Cardiac septum (tissue), 1 donor: ENCODE measurements around the gene NXPH4. TPM values are rescaled to one million over a fixed set of nuclear protein-coding genes. Genes with fewer than 3 reads are reported as not detected.

Experiments used
- DNase-seq: peaks from one replicate; pipeline ENCODE4 v3.0.0-alpha.2; 2020; ENCODE audit warnings: low spot score
- intact Hi-C: fragments of 100-400 bp; cut with DNase I; formaldehyde crosslinking; loops from one replicate; pipeline ENCODE4 v1.14.0; 2022
- total RNA-seq: library from RNA; stranded (reverse); fragmentation: NEBNext Ultra II Directional; extraction: Animal tissue kit (Norgen Biotek cat#: 25700); gene quantifications from one replicate; pipeline ENCODE4 v1.2.1, GENCODE V29; 2021
- donor health status: DM: no; HTN: no; CAD: no.

NXPH4 gene
- total RNA-seq, 1 donor from 2014 or later = 20.0 TPM

- no peak for DNase-seq
- intact Hi-C loops = no loop called here
Measured at GRCh38 chr12:57237932-57238853, 21.6 kb downstream of the NXPH4 start.

DNA sequence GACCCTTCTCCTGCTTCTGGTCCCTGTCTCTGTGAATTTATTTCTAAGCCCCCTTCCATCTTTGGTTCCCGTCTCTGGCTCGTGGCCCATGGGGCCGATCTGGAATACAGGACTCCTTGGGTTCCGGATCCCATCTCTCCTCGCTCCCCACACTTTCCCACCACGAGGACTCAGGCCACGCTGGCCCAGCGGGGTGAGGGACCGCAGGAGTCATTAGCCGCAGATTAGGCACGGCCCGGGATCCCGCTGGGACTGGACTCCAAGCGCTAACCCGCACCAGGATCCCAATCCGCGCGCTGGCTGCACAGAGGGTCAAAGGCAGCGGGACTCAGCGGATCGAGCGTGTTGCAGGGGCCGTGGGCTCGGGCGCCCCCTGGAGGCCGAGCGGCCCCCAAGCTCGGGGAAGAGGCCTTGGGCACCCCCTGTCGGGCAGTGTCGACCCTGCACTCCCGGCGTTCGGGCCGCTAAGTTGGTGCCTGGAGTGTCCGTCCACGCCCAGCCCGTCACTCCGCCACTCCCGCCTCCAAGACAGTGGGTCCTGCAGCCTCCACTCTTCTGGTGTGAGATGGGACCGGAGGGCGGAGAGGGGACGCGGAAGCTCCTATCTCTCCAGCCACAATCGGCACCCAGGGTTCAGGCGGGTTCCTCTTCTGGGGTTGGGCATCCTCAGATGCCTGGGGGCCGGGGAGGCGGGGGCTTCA, 22.4 kb downstream of the NXPH4 start:
- intact Hi-C loops = loop anchor here (1.0 kb wide), 1 partner anchor 23 kb away; the partner anchor contains the start of gene NXPH4
- DNase-seq = peak; percentile 95

DNA sequence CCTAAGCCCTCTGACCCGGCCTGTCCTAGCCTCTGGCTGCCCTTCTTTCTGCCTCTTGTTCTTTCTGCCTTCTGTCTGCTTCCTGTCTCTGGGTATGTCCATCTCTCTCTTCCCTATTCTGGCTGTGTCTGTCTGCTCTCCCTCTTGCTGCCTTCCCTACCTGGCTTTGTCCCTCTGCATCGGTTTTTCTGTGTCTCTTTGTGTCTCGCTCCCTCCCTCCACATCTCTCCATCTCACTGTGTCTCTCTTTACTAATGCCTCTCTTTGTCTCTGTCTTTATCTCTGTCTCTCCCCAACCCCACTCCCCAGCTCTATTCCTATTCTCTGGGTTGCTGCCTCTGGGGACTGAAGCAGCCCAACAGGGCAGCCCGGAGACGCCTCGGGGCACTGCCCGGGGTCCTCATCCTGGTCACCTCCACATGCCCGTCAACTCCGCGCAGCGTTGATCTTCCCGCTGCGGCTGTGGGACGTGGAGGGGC, 23.0 kb downstream of the NXPH4 start:
- intact Hi-C loops = loop anchor here (1.0 kb wide), 1 partner anchor 23 kb away; the partner anchor contains the start of gene NXPH4
- DNase-seq = no peak

DNA sequence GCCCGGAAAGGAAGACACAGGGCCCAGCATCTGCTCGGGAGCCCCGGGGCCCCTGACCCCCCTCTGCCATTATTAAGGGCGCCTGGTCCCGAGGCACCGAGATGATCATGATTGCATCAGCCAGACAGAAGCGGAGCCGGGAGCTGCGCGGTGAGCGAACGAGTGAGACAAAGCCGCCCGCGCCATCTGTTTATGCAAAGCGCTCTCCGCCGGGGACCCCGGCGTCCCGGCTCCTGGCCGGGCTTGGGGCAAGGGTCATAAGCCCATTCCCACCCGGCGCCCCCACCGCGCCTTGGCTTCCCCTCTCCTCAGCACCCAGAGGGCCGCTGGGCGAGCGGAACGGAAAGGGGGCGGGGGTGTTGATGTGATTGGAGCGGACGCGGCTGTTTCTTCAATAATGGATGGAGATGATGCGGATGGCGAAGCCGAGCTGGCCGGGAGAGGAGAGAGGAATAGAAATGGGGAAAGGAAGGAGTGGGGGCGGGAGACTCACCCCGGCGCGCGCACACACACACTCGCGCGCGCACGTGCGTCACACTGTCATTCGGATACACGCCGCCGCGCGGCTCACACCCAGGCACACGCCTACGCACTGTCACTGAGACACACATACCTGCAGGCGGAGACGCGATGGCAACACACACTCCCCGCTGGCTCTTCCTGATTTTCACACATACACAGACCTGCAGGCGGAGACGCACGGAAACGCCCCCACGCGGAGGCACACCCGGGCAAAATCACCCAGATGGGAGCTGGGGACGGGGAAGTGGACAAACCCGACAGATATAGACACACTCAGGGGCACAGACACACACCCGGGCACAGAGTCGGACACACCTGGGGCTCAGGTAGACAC, 23.7 kb downstream of the NXPH4 start:
- no peak for DNase-seq
- intact Hi-C loops = no loop called here

DNA sequence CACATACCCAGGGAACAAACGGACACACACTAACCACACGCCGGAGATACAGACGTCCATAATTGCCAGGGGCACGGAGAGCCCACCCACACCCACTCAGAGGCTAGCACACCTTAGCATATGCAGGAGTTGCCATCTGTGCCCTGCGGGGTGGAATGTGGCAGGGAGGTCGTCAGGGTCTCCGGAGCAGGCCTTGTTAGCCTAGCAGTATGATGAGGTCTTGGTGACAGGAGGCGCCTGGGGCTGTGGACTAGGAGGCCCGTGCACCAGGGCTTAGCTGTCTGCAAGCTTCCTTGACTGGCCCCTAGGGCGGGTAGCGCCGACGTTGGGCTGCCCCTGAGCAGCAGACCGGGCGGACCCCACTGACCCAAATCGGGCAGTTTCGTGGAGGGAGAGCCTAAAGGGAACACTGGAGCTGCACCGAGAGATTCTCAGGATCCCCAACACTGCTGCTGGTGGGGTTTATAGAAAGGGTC, 24.4 kb downstream of the NXPH4 start:
- intact Hi-C loops = no loop called here
- DNase-seq = no peak

DNA sequence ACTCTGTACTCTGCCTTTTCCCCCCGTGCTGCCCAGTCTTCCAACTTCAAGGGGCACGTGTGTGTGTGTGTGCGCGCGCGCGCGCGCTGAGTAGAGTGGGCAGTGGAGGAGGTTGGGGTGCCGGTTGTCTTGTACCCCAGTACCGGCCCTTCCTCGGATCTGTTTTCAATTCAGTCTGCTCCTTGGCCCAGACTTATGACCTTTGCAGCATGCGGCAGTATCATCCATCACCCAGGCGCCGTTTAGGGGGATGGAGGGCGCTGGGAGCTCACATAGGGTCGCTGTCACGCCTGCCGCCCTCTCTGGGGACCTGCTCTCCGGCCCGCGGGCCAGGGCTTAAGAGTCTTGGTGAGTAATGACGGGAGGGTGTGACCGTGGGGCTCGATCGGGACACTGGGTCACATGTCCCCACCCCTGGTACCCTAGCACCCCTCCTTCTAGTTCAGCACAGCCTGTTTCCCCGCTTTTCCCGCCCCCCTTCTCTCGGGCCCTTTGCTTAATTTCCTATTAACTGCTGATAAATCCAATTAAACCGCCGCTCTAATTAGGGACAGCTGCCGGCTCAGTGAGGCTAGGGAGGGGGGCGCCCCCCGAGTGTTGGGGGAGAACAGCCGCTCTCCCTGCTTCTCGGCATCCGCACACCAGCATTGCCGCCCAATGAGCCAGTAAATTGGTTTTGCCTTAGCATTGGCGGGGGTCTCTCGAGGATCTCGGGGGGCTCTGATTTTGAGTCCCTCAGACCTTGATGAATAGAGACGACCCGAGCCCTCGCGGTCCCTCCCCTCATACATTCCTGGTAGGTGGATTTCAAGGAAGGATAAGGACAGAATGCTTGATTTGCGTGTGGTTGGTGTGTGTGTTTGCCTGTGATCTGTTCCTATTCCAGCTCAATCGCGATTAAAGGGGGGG, 25.1 kb downstream of the NXPH4 start:
- no peak for DNase-seq
- intact Hi-C loops = no loop called here

- intact Hi-C loops = no loop called here
Measured at GRCh38 chr12:57242329-57242690, 25.7 kb downstream of the NXPH4 start.

GRCh38 chr12:57242691-57243454, 26.3 kb downstream of the NXPH4 start:
- DNase-seq = no peak
- intact Hi-C loops = no loop called here

More at GRCh38 chr12:57242329-57242690, 25.7 kb downstream of the NXPH4 start:
- no peak for DNase-seq

- DNase-seq = peak; percentile 92
- intact Hi-C loops = no loop called here
Measured at GRCh38 chr12:57243521-57244311, 27.1 kb downstream of the NXPH4 start.

GRCh38 chr12:57244312-57244696, 27.7 kb downstream of the NXPH4 start:
- intact Hi-C loops = no loop called here
- DNase-seq = no peak

DNA sequence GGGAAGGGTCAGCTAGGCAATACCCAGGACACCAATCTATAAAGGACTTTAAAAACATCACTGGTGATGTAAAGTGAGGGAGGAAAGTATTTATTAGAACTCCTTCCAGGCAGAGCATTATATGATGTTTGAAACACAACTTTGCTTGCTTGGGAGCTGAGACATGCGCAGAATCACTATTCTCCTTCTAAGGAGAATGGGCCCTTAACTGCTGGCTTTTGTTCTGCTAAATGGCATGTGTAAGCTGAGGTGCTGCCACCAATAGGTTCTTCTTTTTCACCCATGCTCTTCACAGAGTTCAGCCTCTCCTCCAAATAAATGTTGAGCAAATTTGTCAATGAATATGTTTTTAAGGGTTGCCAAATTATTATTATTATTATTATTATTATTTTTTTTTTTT, 30.4 kb downstream of the NXPH4 start:
- DNase-seq = no peak
- intact Hi-C loops = no loop called here

- intact Hi-C loops = no loop called here
- DNase-seq = peak; percentile 71
Measured at GRCh38 chr12:57248934-57249742, 32.5 kb downstream of the NXPH4 start.

DNA sequence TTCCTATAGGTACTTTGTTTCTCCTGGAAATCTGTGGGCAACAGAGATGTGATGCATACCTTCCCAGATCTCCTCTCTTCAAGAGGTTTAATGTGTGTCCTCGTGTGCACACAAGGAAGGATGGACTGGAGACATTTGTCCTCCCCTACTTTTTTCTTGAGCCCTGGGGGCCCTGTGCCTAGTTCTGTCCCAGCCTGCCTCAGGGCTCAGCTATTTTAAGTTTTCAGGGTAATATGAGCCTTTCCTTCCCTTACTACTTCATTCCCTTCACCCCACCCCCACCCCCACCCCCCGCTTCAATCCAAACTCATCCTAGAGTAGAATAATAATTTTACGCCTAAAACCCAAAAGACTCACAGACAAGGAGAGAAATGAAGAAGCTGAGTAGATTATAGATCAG, 33.9 kb downstream of the NXPH4 start:
- intact Hi-C loops = no loop called here

DNA sequence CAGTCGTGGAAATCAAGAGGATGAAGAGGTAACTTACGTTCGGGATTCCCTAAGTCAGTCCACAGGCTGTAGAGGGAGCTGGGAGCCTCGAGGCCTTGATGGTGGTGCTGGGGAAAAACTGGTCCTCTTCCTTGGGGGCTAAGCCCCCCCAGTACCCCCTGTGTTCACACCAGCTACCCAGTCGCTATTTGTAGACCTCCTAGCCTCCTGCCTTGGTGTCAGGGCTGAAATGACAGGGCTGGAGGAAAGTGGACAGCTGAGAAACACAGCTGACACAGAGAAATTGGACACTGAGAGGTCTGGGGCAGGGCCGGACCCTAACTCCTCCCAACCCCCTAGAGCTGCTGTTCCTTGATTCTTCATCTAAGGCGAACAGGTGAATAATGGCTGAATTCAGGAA, 34.4 kb downstream of the NXPH4 start, which contains the start of gene STAC3:
TSS of gene STAC3 (minus strand) at position 232 of the 400 bp plus-strand sequence. CDS start 1,551 bp downstream, outside the sequence.
- peak; percentile 49 for DNase-seq
- intact Hi-C loops = no loop called here

More for the DNA sequence above, 33.9 kb downstream of the NXPH4 start:
- no peak for DNase-seq

- DNase-seq = peak; percentile 66
- intact Hi-C loops = no loop called here
Measured at GRCh38 chr12:57254506-57255280, 38.1 kb downstream of the NXPH4 start.
